Measurements from ENCODE around the gene GPX6.
"Not testable (repeated sequence)": the region's sequence is repeated elsewhere in the genome, so short reads cannot be mapped to it uniquely, and the experiment has no call there.

GPX6 gene

GRCh38 chr6:28537509-28538140, 22.0 kb upstream of the GPX6 start:
- TF ChIP-seq POLR2A (IDR thresholded peaks at IDR 0.05; ENCODE audit: low read depth, low read length), result no peak
- FAIRE-seq (no peak), DNase-seq (ENCODE audit: insufficient read length, low spot score) (no peak)

- FAIRE-seq (no peak), DNase-seq (ENCODE audit: insufficient read length, low spot score) (no peak)
- no peak for TF ChIP-seq POLR2A (IDR thresholded peaks at IDR 0.05; ENCODE audit: low read depth, low read length)
Observed at GRCh38 chr6:28537065-28537464, 21.5 kb upstream of the GPX6 start.

DNA sequence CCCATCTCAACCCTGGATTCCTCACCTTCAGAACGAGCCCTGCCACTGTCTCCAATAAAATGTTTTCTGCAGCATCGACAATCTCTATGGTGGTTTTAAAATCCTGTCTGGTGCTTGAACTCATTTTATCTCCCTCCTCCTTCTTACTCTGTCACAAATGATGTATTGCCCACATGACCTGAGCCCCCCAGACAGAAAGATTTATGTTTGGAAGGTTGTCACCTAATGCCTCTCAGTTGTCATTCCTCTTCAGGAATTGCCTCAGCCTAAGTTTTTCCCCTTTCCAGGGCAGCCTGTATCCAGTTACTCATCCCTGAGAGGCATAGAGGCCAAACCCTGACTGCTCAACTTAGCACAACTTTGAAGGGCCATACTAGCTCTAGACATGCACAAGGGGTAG, 19.3 kb upstream of the GPX6 start:
- DNase-seq (ENCODE audit: insufficient read length, low spot score) (no peak), FAIRE-seq (no peak)
- TF ChIP-seq POLR2A (IDR thresholded peaks at IDR 0.05; ENCODE audit: low read depth, low read length), result no peak

- DNase-seq (ENCODE audit: insufficient read length, low spot score) (no peak), FAIRE-seq (no peak)
- no peak for TF ChIP-seq POLR2A (IDR thresholded peaks at IDR 0.05; ENCODE audit: low read depth, low read length)
Observed at GRCh38 chr6:28534306-28534705, 18.7 kb upstream of the GPX6 start.

DNA sequence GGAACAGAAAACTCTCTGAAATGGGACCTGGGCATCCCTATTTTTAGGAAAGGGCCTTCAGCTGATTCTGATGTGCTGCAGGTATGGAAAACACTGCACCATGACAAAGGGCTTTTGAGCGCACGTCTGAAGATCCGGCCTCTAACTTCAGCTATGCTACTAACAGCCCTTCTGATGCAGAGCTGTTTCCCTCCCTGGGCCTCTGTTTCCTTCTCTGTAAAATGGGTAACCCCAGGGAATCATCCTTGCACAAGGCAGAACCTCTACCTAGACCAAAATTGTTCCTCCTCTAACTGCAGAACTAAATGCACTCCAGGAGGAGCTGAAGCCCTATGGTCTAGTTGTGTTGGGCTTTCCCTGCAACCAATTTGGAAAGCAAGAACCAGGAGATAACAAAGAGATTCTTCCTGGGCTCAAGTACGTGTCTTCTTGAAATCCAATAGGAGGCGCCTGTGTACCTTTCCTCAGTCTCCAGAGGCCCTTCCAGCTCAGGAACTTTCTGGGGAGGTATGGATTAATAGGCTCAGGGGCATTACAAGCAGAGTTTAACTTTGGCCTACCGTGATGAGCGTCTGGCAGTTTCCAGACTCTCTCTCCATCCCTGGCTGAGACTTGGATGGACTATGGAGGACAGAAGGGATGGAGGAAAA, 16.0 kb upstream of the GPX6 start:
- DNase-seq (ENCODE audit: insufficient read length, low spot score) (no peak), FAIRE-seq (no peak)
- TF ChIP-seq POLR2A (IDR thresholded peaks at IDR 0.05; ENCODE audit: low read depth, low read length), result no peak

DNA sequence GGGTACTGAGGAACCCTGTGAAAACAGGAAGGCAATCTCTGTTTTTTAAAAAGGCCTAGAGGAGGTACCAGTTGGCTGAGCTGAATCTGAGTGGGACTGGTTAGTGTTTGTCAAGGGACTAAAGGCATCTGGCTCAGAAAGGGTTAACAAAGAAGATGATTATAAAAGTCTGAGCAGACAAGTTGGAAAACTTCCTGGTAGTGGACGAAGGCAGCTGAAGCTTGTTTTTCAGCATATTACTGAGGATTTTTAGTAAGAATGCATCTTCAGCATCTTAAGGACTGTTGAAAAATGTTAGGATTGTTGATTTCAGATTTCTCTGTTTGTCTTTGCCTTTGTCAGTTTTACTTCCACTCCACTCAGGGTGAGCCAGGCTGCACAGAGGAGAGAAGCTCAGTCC, 15.2 kb upstream of the GPX6 start:
- DNase-seq (ENCODE audit: insufficient read length, low spot score), result no peak
- no peak for TF ChIP-seq POLR2A (IDR thresholded peaks at IDR 0.05; ENCODE audit: low read depth, low read length)
- FAIRE-seq, result no peak

GRCh38 chr6:28525496-28526039, 10.0 kb upstream of the GPX6 start, which contains the start of gene GPX5:
GPX5 (plus strand) TSS chr6:28525881; CDS start chr6:28526014, 133 bp downstream.
- FAIRE-seq (no peak), DNase-seq (ENCODE audit: insufficient read length, low spot score) (no peak)
- TF ChIP-seq POLR2A (IDR thresholded peaks at IDR 0.05; ENCODE audit: low read depth, low read length), result no peak

DNA sequence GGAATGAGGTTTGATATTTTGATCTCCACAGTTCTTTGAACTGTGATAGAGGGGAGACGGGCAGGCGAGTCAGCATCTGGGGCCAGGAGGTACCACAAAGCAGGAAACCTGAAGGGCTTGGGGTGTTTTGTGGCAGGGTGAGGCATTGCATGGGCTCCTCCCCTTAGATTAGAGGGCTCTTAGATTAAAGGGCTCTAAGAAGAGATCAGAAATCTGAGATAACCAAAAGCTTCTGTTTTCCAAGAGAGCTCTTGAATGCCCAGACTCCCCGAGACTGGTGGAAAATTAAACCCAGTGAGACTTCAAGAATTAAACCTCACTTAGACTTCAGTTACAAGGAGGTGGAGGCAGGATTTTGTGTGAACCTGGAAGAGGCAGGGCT, 7.6 kb upstream of the GPX6 start:
- no peak for FAIRE-seq
- no peak for TF ChIP-seq POLR2A (IDR thresholded peaks at IDR 0.05; ENCODE audit: low read depth, low read length)
- no peak for DNase-seq (ENCODE audit: insufficient read length, low spot score)

DNA sequence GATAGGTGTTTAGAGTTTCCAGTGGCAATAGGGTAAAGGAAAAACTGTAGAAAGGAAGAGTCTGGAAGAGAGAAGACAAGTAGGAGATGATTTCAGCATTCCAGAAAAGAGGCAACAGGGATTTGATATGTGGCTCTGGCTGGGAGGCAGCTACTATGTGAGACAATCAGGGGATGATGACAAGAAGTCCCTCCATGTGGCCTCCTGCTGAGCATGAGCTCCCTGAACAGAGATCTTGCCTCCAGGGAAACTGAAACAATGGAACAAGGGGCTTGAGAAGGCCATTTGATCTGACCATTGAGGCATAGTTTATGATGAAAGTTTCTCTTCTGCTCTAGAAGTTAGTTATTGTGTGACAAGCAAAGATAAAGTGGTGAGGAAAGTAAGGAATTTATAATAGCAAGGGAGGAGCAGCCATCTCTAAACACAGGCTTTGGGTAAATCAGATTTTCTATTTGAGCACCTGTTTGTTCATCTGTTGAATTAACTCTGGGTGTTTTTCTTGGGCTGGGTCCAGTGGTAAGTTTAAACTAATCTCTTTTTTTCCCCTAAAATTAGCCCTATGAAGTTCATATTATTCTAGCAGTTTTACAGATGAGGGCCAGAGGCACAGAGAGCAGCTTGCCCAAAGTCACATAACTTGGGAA, 7.1 kb upstream of the GPX6 start:
- FAIRE-seq (no peak), DNase-seq (ENCODE audit: insufficient read length, low spot score) (no peak)
- TF ChIP-seq POLR2A (IDR thresholded peaks at IDR 0.05; ENCODE audit: low read depth, low read length), result no peak

DNA sequence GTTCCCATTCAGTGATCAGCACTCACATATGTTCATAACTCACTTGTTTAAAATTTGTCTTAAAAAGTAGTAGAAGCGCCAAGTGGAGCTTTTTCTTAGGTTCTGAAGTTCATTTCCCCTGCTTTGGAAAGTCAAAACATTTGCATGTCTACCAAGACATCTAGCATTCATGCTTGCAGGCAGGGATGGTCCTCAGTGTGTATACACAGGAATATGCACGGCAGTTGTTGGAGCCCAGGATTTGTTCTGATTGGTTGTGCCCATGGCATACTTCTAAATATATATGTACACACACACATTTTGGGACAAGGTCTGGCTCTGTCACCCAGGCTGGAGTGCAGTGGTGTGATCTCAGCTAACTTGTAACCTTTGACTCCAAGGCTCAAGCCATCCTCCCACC, 2.4 kb upstream of the GPX6 start:
- FAIRE-seq, result no peak
- TF ChIP-seq POLR2A (IDR thresholded peaks at IDR 0.05; ENCODE audit: low read depth, low read length), result no peak
- no peak for DNase-seq (ENCODE audit: insufficient read length, low spot score)

DNA sequence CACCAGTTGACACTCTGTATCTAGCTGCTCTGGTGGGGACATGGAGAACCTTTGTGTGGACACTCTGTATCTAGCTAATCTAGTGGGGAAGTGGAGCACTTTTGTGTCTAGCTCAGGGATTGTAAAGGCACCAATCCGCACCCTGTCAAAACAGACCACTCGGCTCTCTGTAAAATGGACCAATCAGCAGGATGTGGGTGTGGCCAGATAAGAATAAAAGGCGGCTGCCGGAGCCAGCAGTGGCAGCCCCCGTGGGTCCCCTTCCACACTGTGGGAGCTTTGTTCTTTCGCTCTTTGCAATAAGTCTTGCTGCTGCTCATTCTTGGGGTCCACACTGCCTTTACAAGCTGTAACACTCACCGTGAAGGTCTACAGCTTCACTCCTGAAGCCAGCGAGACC, 3.2 kb downstream of the GPX6 start:
- FAIRE-seq; DNase-seq (ENCODE audit: insufficient read length, low spot score): not testable (repeated sequence)

DNA sequence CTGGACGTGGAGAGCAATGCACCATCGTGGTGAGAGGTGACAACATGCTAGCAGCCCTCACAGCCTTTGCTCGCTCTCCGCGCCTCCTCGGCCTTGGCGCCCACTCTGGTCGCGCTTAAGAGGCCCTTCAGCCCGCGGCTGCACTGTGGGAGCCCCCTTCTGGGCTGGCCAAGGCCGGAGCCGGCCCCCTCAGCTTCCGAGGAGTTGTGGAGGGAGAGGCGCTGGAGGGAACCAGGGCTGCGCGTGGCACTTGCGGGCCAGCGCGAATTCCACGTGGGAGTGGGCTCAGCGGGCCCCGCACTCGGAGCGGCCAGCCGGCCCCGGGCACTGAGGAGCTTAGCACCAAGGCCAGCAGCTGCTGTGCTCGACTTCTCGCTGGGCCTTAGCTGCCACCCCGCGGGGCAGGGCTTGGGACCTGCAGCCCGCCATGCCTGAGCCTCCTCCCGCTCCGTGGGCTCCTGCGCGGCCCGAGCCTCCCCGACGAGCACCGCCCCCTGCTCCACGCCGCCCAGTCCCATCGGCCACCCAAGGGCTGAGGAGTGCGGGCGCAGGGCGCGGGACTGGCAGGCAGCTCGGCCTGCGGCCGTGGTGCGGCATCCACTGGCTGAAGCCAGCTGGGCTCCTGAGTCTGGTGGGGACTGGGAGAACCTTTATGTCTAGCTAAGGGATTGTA, 3.8 kb downstream of the GPX6 start:
- no peak for FAIRE-seq
- TF ChIP-seq POLR2A (IDR thresholded peaks at IDR 0.05; ENCODE audit: low read depth, low read length), result no peak
- DNase-seq (ENCODE audit: insufficient read length, low spot score), result no peak

DNA sequence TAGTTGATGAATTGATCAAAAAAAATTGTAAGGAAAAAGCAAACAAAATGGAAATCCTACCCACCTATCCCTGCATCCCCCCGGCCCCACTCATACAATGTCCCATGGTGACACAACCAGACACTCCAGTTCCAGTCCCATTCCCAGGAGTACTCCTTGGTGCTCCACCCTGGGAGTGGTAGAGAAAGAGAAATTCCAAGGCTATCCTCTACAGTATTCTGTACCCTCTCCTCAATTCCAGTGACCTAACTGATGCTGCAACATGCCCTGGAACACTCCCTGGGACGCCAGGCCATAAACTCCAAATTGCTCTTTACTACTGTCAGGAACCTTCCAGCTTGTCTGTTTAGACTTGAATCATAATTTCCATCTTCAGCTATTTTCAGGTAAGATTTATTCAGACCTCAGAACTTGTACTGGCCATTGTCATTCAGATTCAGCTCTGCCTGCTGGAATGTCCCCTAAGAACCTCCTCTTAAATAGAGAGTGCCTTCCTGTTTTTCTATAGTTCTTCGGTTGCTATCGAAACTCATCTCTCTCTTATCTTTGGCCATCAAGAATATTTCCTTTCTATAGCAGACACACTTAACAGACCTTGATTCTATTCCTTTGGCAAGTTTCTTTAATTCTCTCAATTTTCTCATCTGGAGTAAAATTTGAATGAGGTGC, 8.7 kb downstream of the GPX6 start:
- FAIRE-seq, result no peak
- no peak for DNase-seq (ENCODE audit: insufficient read length, low spot score)
- TF ChIP-seq POLR2A (IDR thresholded peaks at IDR 0.05; ENCODE audit: low read depth, low read length), result no peak

DNA sequence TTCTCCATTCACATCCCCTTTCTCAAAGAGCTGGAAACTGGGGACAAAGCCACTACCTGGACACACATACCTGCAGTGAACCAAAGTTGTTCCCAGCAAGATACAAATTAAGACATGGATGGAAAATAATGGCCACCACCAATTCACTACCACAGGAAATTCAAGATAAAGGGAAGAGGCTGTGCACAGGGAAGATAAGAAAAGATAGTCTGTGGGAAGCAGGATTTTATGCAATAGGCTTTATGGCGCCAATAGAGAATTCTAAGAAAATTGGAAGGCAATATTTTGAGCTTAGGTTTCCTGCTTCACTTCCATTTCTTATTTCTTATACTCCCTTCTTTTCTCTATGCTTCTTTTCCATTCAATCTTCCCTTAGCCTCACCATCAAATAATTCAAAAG, 9.9 kb downstream of the GPX6 start:
- no peak for TF ChIP-seq POLR2A (IDR thresholded peaks at IDR 0.05; ENCODE audit: low read depth, low read length)
- FAIRE-seq, result no peak
- no peak for DNase-seq (ENCODE audit: insufficient read length, low spot score)

- DNase-seq (ENCODE audit: insufficient read length, low spot score); FAIRE-seq: not testable (repeated sequence)
Observed at GRCh38 chr6:28502709-28503305, 12.8 kb downstream of the GPX6 start.

DNA sequence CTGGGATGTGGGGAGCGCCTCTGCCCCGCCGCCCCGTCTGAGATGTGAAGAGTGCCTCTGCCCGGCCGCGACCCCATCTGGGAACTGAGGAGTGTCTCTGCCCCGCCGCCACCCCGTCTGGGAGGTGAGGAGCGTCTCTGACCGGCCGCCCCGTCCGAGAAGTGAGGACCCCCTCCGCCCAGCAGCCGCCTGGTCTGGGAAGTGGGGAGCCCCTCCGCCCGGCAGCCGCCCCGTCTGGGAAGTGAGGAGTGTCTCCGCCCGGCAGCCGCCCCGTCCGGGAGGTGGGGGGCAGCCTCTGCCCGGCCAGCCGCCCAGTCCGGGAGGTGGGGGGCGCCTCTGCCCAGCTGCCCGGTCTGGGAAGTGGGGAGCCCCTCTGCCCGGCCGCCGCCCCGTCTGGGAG, 13.5 kb downstream of the GPX6 start:
- DNase-seq (ENCODE audit: insufficient read length, low spot score); FAIRE-seq: not testable (repeated sequence)
